ENCODE results near the gene SHC3. TPM values are rescaled to one million over a fixed set of nuclear protein-coding genes. Genes with fewer than 3 reads are reported as not detected.

Gene SHC3
- total RNA-seq, 3 donors from 2014 or later (not counting 1 experiment from before 2014, with no cell fraction given) = 0.02 to 0.09 (median 0.08) TPM

DNA sequence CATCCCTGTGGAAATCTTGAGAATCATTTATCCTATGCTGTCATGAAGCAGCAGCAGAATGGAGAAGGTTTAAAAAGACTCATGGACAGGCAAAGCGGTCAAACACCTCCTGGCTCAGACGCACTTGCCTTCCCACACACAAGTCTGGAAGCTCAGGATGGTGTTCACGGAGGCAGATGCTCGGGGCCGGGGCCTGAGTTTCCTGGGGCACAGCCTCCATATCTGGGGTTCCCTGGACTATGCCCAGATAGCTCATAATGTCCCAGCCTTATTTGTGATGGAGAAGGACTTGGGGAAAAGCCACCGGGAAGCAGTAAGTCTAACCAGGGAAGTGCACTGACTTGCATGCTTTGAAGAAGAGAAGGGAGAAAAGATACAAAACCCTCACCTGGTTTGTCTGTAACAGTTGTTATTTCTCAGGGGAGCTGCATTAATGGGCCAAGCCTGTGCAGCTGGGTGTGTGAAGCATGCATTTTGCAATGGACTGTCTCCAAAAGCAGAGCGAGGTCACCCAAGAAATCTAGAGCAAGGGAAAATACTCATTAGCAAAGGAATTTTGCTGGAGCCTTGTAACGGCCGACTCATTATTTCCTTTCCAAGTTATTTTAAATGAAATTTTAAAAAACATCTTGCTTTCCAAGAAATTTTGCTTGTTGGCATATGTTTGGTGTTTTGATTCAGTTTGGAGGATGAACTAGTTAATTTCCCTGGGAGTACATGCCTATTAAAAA, 184.0 kb downstream of the SHC3 start:
- Mint-ChIP-seq H3K36me3 (no peaks in the 10 kb centered on the region), H3K27ac (no peak overlapping the region), H3K4me1 (no peaks in the 10 kb centered on the region), H3K9me3 (no peaks in the 10 kb centered on the region), H3K4me3 (no peak overlapping the region), H3K27me3 (ENCODE audit: low read depth in 2 of 2) (peaks cover 22 to 48% of the 10 kb centered on the region in 2 donors)
- intact Hi-C loops (cut with micrococcal nuclease) = no loop called here
- Histone ChIP-seq H3K36me3 (ENCODE audit: control insufficient read depth, insufficient read depth, low read length) (no peaks in the 10 kb centered on the region), H3K27ac (ENCODE audit: low read length) (no peak overlapping the region), H3K4me1 (ENCODE audit: control insufficient read depth, insufficient read depth, low read length) (no peaks in the 10 kb centered on the region), H3K4me3 (ENCODE audit: low read length) (no peak overlapping the region), H3K27me3 (ENCODE audit: control insufficient read depth, insufficient read depth, low read length) (peaks cover 2% of the 10 kb centered on the region), H3K9me3 (ENCODE audit: control insufficient read depth, insufficient read depth, low read length) (no peaks in the 10 kb centered on the region)
- ATAC-seq = no peak
- TF ChIP-seq, protein P1, sequence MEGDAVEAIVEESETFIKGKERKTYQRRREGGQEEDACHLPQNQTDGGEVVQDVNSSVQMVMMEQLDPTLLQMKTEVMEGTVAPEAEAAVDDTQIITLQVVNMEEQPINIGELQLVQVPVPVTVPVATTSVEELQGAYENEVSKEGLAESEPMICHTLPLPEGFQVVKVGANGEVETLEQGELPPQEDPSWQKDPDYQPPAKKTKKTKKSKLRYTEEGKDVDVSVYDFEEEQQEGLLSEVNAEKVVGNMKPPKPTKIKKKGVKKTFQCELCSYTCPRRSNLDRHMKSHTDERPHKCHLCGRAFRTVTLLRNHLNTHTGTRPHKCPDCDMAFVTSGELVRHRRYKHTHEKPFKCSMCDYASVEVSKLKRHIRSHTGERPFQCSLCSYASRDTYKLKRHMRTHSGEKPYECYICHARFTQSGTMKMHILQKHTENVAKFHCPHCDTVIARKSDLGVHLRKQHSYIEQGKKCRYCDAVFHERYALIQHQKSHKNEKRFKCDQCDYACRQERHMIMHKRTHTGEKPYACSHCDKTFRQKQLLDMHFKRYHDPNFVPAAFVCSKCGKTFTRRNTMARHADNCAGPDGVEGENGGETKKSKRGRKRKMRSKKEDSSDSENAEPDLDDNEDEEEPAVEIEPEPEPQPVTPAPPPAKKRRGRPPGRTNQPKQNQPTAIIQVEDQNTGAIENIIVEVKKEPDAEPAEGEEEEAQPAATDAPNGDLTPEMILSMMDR (IDR thresholded peaks at IDR 0.05) = no peak
- WGBS (ENCODE audit: insufficient coverage) = 91% methylated on average over 9 of the region's 9 CpGs
- no peak for DNase-seq

DNA sequence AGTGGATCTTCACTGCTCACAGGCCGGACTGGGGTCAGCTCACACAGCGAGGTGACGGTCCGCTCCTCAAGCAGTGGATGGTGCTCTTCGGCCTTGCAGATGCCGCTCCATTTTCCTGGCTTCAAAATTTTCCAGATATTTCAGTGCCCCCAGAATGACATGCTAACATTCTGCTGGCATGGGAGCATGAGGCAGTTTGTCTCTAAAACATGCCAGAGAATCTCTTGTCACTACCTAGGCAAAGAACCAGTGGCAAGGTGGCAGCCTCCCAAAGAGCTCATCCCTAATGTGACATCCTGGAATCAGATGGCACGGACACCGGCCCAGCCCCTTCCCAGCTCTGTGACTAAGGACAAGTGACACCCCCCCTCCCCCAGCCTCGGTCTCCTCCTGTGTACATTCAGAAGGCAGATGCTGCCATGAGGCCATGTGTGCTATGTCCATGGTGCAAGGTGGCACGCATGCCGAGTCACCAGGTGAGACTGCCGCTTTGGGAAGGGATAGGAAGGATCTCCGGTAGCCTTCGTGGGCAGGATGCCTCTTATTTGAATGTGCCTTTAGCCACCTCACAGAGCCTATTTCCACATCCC, 184.7 kb downstream of the SHC3 start:
- H3K36me3 Mint-ChIP-seq = no peaks in the 10 kb centered on the region
- H3K36me3 ChIP-seq (ENCODE audit: control insufficient read depth, insufficient read depth, low read length) = no peaks in the 10 kb centered on the region
- H3K9me3 Mint-ChIP-seq = no peaks in the 10 kb centered on the region
- intact Hi-C loops (cut with micrococcal nuclease) = no loop called here
- no peaks in the 10 kb centered on the region for H3K4me1 Mint-ChIP-seq
- peaks cover 2% of the 10 kb centered on the region for H3K27me3 ChIP-seq (ENCODE audit: control insufficient read depth, insufficient read depth, low read length)
- TF ChIP-seq, protein P1 (IDR thresholded peaks at IDR 0.05) = no peak
- 93% methylated on average over 14 of the region's 14 CpGs for WGBS (ENCODE audit: insufficient coverage)
- DNase-seq (no peak), ATAC-seq (no peak)
- H3K27ac Mint-ChIP-seq = no peak overlapping the region
- no peak overlapping the region for H3K27ac ChIP-seq (ENCODE audit: low read length)
- H3K4me3 Mint-ChIP-seq = no peak overlapping the region
- no peaks in the 10 kb centered on the region for H3K9me3 ChIP-seq (ENCODE audit: control insufficient read depth, insufficient read depth, low read length)
- no peaks in the 10 kb centered on the region for H3K4me1 ChIP-seq (ENCODE audit: control insufficient read depth, insufficient read depth, low read length)
- peaks cover 28 to 55% of the 10 kb centered on the region in 2 donors for H3K27me3 Mint-ChIP-seq (ENCODE audit: low read depth in 2 of 2)
- H3K4me3 ChIP-seq (ENCODE audit: low read length) = no peak overlapping the region

DNA sequence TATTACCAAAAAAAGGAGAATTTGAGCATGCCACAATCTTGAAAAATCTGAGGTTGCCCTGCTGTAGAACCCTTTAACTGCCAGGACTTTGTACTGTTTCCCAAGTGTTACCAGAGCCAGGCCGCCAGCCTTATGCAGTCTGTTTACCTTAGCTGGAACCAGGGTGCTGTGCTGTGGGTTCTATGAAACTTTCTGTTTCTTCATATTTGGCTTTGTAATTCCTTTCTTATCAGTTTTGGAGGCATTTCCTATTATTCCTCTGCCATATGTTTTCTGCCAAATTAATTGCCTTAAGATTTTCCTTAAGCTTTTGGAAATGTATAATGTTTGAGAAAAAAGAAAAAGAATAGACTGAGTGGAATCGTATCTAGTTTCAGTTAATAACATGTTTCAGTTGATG, 185.3 kb downstream of the SHC3 start:
- ATAC-seq (no peak), DNase-seq (no peak)
- no peaks in the 10 kb centered on the region for H3K9me3 ChIP-seq (ENCODE audit: control insufficient read depth, insufficient read depth, low read length)
- Mint-ChIP-seq H3K4me1 (no peaks in the 10 kb centered on the region), H3K9me3 (no peaks in the 10 kb centered on the region), H3K36me3 (no peaks in the 10 kb centered on the region), H3K27ac (no peak overlapping the region), H3K27me3 (ENCODE audit: low read depth in 2 of 2) (peaks cover 34 to 62% of the 10 kb centered on the region in 2 donors), H3K4me3 (no peak overlapping the region)
- H3K36me3 ChIP-seq (ENCODE audit: control insufficient read depth, insufficient read depth, low read length) = no peaks in the 10 kb centered on the region
- no peak overlapping the region for H3K27ac ChIP-seq (ENCODE audit: low read length)
- H3K4me1 ChIP-seq (ENCODE audit: control insufficient read depth, insufficient read depth, low read length) = no peaks in the 10 kb centered on the region
- TF ChIP-seq, protein P1 (IDR thresholded peaks at IDR 0.05) = no peak
- intact Hi-C loops (cut with micrococcal nuclease) = no loop called here
- no peak overlapping the region for H3K4me3 ChIP-seq (ENCODE audit: low read length)
- 85% methylated on average over 2 of the region's 2 CpGs for WGBS (ENCODE audit: insufficient coverage)
- peaks cover 2% of the 10 kb centered on the region for H3K27me3 ChIP-seq (ENCODE audit: control insufficient read depth, insufficient read depth, low read length)

Data from natural killer cell (primary cell).